Liver (tissue), 9 donors: ENCODE measurements around the gene FAM89A. TPM values are rescaled to one million over a fixed set of nuclear protein-coding genes. Genes with fewer than 3 reads are reported as not detected.
"Not testable (repeated sequence)": the region's sequence is repeated elsewhere in the genome, so short reads cannot be mapped to it uniquely, and the experiment has no call there.

Experiments
- DNase-seq: peaks from one replicate; pipeline ENCODE4 v3.0.0-alpha.2; 2017; ENCODE audit warnings: low spot score
- H3K27ac ChIP-seq, 2 donors: one replicate each; pipeline ENCODE4 v1.7.0; 2013; ENCODE audit warnings: inconsistent platforms in 2 of 2, low read length in 2 of 2, control low read depth in 1 of 2, low read depth in 1 of 2, mild to moderate bottlenecking in 1 of 2
- H3K27me3 ChIP-seq, 4 donors: one replicate each; pipeline versions ENCODE4 v1.6.1 to v1.7.0; 2013; ENCODE audit warnings: low read length in 3 of 4, inconsistent platforms in 1 of 4, mild to moderate bottlenecking in 1 of 4, moderate library complexity in 1 of 4; ENCODE audit not compliant: control insufficient read depth in 4 of 4, insufficient read depth in 4 of 4
- H3K36me3 ChIP-seq, 4 donors: one replicate each; pipeline versions ENCODE4 v1.6.1 to v1.7.0; 2013; ENCODE audit warnings: low read length in 3 of 4, mild to moderate bottlenecking in 3 of 4, low read depth in 1 of 4, moderate library complexity in 1 of 4; ENCODE audit not compliant: control insufficient read depth in 4 of 4, insufficient read depth in 3 of 4
- H3K4me1 ChIP-seq, 4 donors: one replicate each; pipeline versions ENCODE4 v1.6.1 to v1.7.0; 2013; ENCODE audit warnings: low read length in 3 of 4, mild to moderate bottlenecking in 3 of 4, moderate library complexity in 1 of 4; ENCODE audit not compliant: control insufficient read depth in 4 of 4, insufficient read depth in 4 of 4
- H3K4me3 ChIP-seq, 3 donors: one replicate each; pipeline versions ENCODE4 v1.6.1 to v1.7.0; 2013; ENCODE audit warnings: low read length in 3 of 3, control low read depth in 1 of 3, low read depth in 1 of 3, mild to moderate bottlenecking in 1 of 3
- H3K9ac ChIP-seq, 2 donors: one replicate each; pipeline ENCODE4 v1.7.0; 2013; ENCODE audit warnings: low read length in 2 of 2, mild to moderate bottlenecking in 2 of 2, moderate library complexity in 2 of 2, control low read depth in 1 of 2, low read depth in 1 of 2
- H3K9me3 ChIP-seq, 4 donors: one replicate each; pipeline versions ENCODE4 v1.6.1 to v1.7.0; 2013; ENCODE audit warnings: low read length in 3 of 4; ENCODE audit not compliant: control insufficient read depth in 4 of 4
- ATF3 ChIP-seq: IDR thresholded peaks from 2 replicates; pipeline ENCODE4 v1.6.1; 2016; ENCODE audit warnings: antibody characterized with exemption
- CTCF ChIP-seq: fragments of 150-350 bp; IDR thresholded peaks from 2 replicates; pipeline ENCODE4 v1.5.1; 2017; ENCODE audit warnings: improper control_type of control experiment, low read depth, low read length; ENCODE audit not compliant: missing input control
- EGR1 ChIP-seq, 2 donors: IDR thresholded peaks; 2 replicates each; pipeline ENCODE4 v1.6.1; 2016 to 2018; ENCODE audit warnings: antibody characterized with exemption in 2 of 2, low read depth in 2 of 2
- FOXA1 ChIP-seq: IDR thresholded peaks from 2 replicates; pipeline ENCODE4 v1.6.1; 2016; ENCODE audit warnings: antibody characterized with exemption
- FOXA2 ChIP-seq: IDR thresholded peaks from 2 replicates; pipeline ENCODE4 v1.6.1; 2016; ENCODE audit warnings: antibody characterized with exemption
- GABPA ChIP-seq, 2 donors: IDR thresholded peaks in 1 of 2; conservative IDR thresholded peaks in 1 of 2; 2 replicates each; pipeline ENCODE4 v1.6.1; 2016; ENCODE audit warnings: antibody characterized with exemption in 2 of 2, mild to moderate bottlenecking in 1 of 2, moderate library complexity in 1 of 2
- HNF4A ChIP-seq, 2 donors: conservative IDR thresholded peaks; 2 replicates each; pipeline ENCODE4 v1.6.1; 2016; ENCODE audit warnings: antibody characterized with exemption in 2 of 2, mild to moderate bottlenecking in 2 of 2
- HNF4G ChIP-seq: IDR thresholded peaks from 2 replicates; pipeline ENCODE4 v1.6.1; 2016; ENCODE audit warnings: antibody characterized with exemption
- JUND ChIP-seq, 2 donors: IDR thresholded peaks; 2 replicates each; pipeline ENCODE4 v1.6.1; 2016; ENCODE audit warnings: antibody characterized with exemption in 2 of 2
- MAX ChIP-seq: IDR thresholded peaks from 2 replicates; pipeline ENCODE4 v1.6.1; 2016; ENCODE audit warnings: antibody characterized with exemption
- NR2F2 ChIP-seq: IDR thresholded peaks from 2 replicates; pipeline ENCODE4 v1.6.1; 2016; ENCODE audit warnings: antibody characterized with exemption
- RAD21 ChIP-seq, 2 donors: IDR thresholded peaks; 2 replicates each; pipeline ENCODE4 v1.6.1; 2016; ENCODE audit warnings: antibody characterized with exemption in 2 of 2, mild to moderate bottlenecking in 2 of 2
- REST ChIP-seq: IDR thresholded peaks from 2 replicates; pipeline ENCODE4 v1.6.1; 2016; ENCODE audit warnings: antibody characterized with exemption, mild to moderate bottlenecking
- RXRA ChIP-seq, 2 donors: IDR thresholded peaks; 2 replicates each; pipeline ENCODE4 v1.6.1; 2017 to 2018; ENCODE audit warnings: antibody characterized with exemption in 2 of 2, mild to moderate bottlenecking in 1 of 2
- SP1 ChIP-seq: IDR thresholded peaks from 2 replicates; pipeline ENCODE4 v1.6.1; 2018; ENCODE audit warnings: antibody characterized with exemption, mild to moderate bottlenecking
- TAF1 ChIP-seq: conservative IDR thresholded peaks from 2 replicates; pipeline ENCODE4 v1.6.1; 2016; ENCODE audit warnings: antibody characterized with exemption, mild to moderate bottlenecking
- YY1 ChIP-seq: IDR thresholded peaks from 2 replicates; pipeline ENCODE4 v1.6.1; 2016; ENCODE audit warnings: antibody characterized with exemption, mild to moderate bottlenecking
- ZBTB33 ChIP-seq: IDR thresholded peaks from 2 replicates; pipeline ENCODE4 v1.6.1; 2016; ENCODE audit warnings: antibody characterized with exemption
- WGBS: extraction: QIAGEN DNeasy Blood & Tissue Kit; methylation state at CpG from one replicate; pipeline ENCODE4 v1.1.7; 2013; 5-methylcytosine and 5-hydroxymethylcytosine counted together
- polyA plus RNA-seq, 2 donors: library from polyadenylated mRNA; stranded (reverse) in 1 of 2; unstranded in 1 of 2; fragments of 200-250 nt in 1 of 2; fragments of >200 nt in 1 of 2; fragmentation: Nextera tagmentation in 1 of 2; extraction: Ambion mirVana in 1 of 2; gene quantifications; one replicate each; pipeline versions ENCODE4 v1.2.1 to v1.2.3, GENCODE V29; 2013 to 2015
- total RNA-seq, 2 donors: library from RNA; depleted of rRNA; stranded (reverse); fragments of >200 nt; gene quantifications; one replicate each; pipeline ENCODE4 v1.2.3, GENCODE V29; 2014
- donor health status: healthy.
- donor health status: healthy.
- donor health status: healthy.
- donor health status: healthy.
- donor health status: healthy.

FAM89A gene
- total and polyA plus RNA-seq, 4 donors, result 5.3 to 8.8 (median 8.1) TPM

GRCh38 chr1:231011963-231012362 lies 28.1 kb downstream of the FAM89A start:
- no peaks in the 10 kb centered on the region for H3K4me1 ChIP-seq

GRCh38 chr1:231011360-231011759 lies 28.7 kb downstream of the FAM89A start:
- Histone ChIP-seq H3K4me3 (no peak overlapping the region), H3K9ac (no peak overlapping the region), H3K9me3 (peaks cover 0 to 3% (median 0%) of the 10 kb centered on the region in 4 donors), H3K27me3 (no peaks in the 10 kb centered on the region), H3K4me1 (no peaks in the 10 kb centered on the region), H3K27ac (no peak overlapping the region), H3K36me3 (no peaks in the 10 kb centered on the region)
- TF ChIP-seq NR2F2, result no peak
- TF ChIP-seq SP1, result no peak
- TF ChIP-seq RAD21 (IDR thresholded peaks at IDR 0.05), result no peak
- no peak for TF ChIP-seq ZBTB33
- TF ChIP-seq HNF4G, result no peak
- TF ChIP-seq JUND (IDR thresholded peaks at IDR 0.05), result no peak
- TF ChIP-seq HNF4A (conservative IDR thresholded peaks at IDR 0.05), result no peak
- TF ChIP-seq MAX, result no peak
- TF ChIP-seq TAF1, result no peak
- TF ChIP-seq ATF3, result no peak
- TF ChIP-seq YY1, result no peak
- no peak for TF ChIP-seq FOXA1
- TF ChIP-seq EGR1 (IDR thresholded peaks at IDR 0.05; ENCODE audit: low read depth in 2 of 2), result no peak
- TF ChIP-seq RXRA (IDR thresholded peaks at IDR 0.05), result no peak
- no peak for TF ChIP-seq REST
- TF ChIP-seq CTCF, result no peak
- TF ChIP-seq FOXA2, result no peak
- TF ChIP-seq GABPA (IDR thresholded peaks at IDR 0.05 in 1 of 2, conservative IDR thresholded peaks at IDR 0.05 in 1 of 2), result no peak
- 100% methylated on average over 2 of the region's 2 CpGs for WGBS
- no peak for DNase-seq

More at GRCh38 chr1:231011963-231012362, 28.1 kb downstream of the FAM89A start:
- Histone ChIP-seq H3K27me3 (no peaks in the 10 kb centered on the region), H3K27ac (no peak overlapping the region), H3K36me3 (no peaks in the 10 kb centered on the region), H3K4me3 (no peak overlapping the region), H3K9ac (no peak overlapping the region), H3K9me3 (peaks cover 0 to 3% (median 0%) of the 10 kb centered on the region in 4 donors)
- TF ChIP-seq REST, result no peak
- 94% methylated on average over 5 of the region's 5 CpGs for WGBS
- no peak for DNase-seq

- not testable (repeated sequence) for H3K4me3 ChIP-seq, H3K4me1 ChIP-seq, H3K27me3 ChIP-seq, DNase-seq, H3K36me3 ChIP-seq, H3K27ac ChIP-seq, H3K9ac ChIP-seq
- WGBS, result 46% methylated on average over 1 of the region's 1 CpG
- peaks cover 2 to 10% (median 5%) of the 10 kb centered on the region in 4 donors for H3K9me3 ChIP-seq
These were observed 32.5 kb downstream of the FAM89A start for GRCh38 chr1:231007535-231007934.
